Right renal cortex interstitium (tissue), 3 donors: ENCODE data around the gene ANO10. TPM values are rescaled to one million over a fixed set of nuclear protein-coding genes. Genes with fewer than 3 reads are reported as not detected.
A peak's percentile ranks its signal among the peaks of the same experiment; 100 is the strongest.
"Not testable (repeated sequence)": the region's sequence is repeated elsewhere in the genome, so short reads cannot be mapped to it uniquely, and the experiment has no call there.

ENCODE experiments used
- DNase-seq, 3 donors: peaks; one replicate each; pipeline ENCODE4 v3.0.0-alpha.2; 2013; ENCODE audit warnings: low read depth in 3 of 3, low spot score in 2 of 3
- polyA plus RNA-seq, 3 donors: library from polyadenylated mRNA; unstranded; fragments of 120-200 nt; gene quantifications; one replicate each; pipeline ENCODE4 v1.2.1, GENCODE V29; 2013; ENCODE audit not compliant: insufficient read length in 3 of 3

Gene ANO10
- polyA plus RNA-seq, 3 donors: 35.9 to 45.7 (median 38.9) TPM

- DNase-seq: no peak
Measured at GRCh38 chr3:43523454-43524053, 98.3 kb downstream of the ANO10 start.

- no peak for DNase-seq
Measured at GRCh38 chr3:43522727-43523362, 99.0 kb downstream of the ANO10 start.

GRCh38 chr3:43521941-43522340 lies 99.9 kb downstream of the ANO10 start:
- no peak for DNase-seq

GRCh38 chr3:43518515-43518914 lies 103.3 kb downstream of the ANO10 start:
- not testable (repeated sequence) for DNase-seq

GRCh38 chr3:43515970-43516635 lies 105.7 kb downstream of the ANO10 start:
- DNase-seq: no peak

GRCh38 chr3:43515208-43515917 lies 106.4 kb downstream of the ANO10 start:
- no peak for DNase-seq

GRCh38 chr3:43512754-43513404 lies 108.9 kb downstream of the ANO10 start:
- DNase-seq: no peak

GRCh38 chr3:43506644-43507043 lies 115.2 kb downstream of the ANO10 start:
- no peak for DNase-seq

- no peak for DNase-seq
Measured at GRCh38 chr3:43505351-43505750, 116.5 kb downstream of the ANO10 start.

GRCh38 chr3:43503067-43503728 lies 118.6 kb downstream of the ANO10 start:
- peak in 1 of 3 donors; percentile 20 for DNase-seq

GRCh38 chr3:43499256-43499655 lies 122.6 kb downstream of the ANO10 start:
- DNase-seq: no peak

- no peak for DNase-seq
Measured at GRCh38 chr3:43497905-43498365, 123.9 kb downstream of the ANO10 start.

- DNase-seq: no peak
Measured at GRCh38 chr3:43497422-43497821, 124.4 kb downstream of the ANO10 start.

GRCh38 chr3:43496740-43497375 lies 125.0 kb downstream of the ANO10 start:
- no peak for DNase-seq

- not testable (repeated sequence) for DNase-seq
Measured at GRCh38 chr3:43492932-43493331, 128.9 kb downstream of the ANO10 start.

- not testable (repeated sequence) for DNase-seq
Measured at GRCh38 chr3:43491807-43492206, 130.0 kb downstream of the ANO10 start.

- DNase-seq: no peak
Measured at GRCh38 chr3:43490640-43491185, 131.1 kb downstream of the ANO10 start.

GRCh38 chr3:43489930-43490329 lies 131.9 kb downstream of the ANO10 start:
- no peak for DNase-seq

- DNase-seq: no peak
Measured at GRCh38 chr3:43485931-43486330, 135.9 kb downstream of the ANO10 start.
